Fibroblast of mammary gland (primary cell): ENCODE data around the gene TEX11.
A peak's percentile ranks its signal among the peaks of the same experiment; 100 is the strongest.

Experiments used
- DNase-seq: peaks from one replicate; pipeline ENCODE4 v3.0.0-alpha.2; 2010; ENCODE audit warnings: low read depth
- H3K4me3 ChIP-seq: 2 replicates; pipeline ENCODE4 v1.5.1; 2011; ENCODE audit warnings: low read depth, mild to moderate bottlenecking, low read length, moderate library complexity; ENCODE audit not compliant: control insufficient read depth
- CTCF ChIP-seq: conservative IDR thresholded peaks from 2 replicates; pipeline ENCODE4 v1.5.1; 2011; ENCODE audit warnings: low read depth, low read length, inconsistent platforms; ENCODE audit not compliant: control insufficient read depth, insufficient read depth

Gene TEX11

GRCh38 chrX:70508296-70508911, 400.1 kb downstream of the TEX11 start:
- TF ChIP-seq CTCF = no peak
- H3K4me3 ChIP-seq = no peak overlapping the region
- DNase-seq = peak; percentile 7

- H3K4me3 ChIP-seq = no peak overlapping the region
- TF ChIP-seq CTCF = no peak
- no peak for DNase-seq
These were observed 403.1 kb downstream of the TEX11 start for GRCh38 chrX:70505451-70505841.

GRCh38 chrX:70504772-70505450, 403.6 kb downstream of the TEX11 start:
- no peak overlapping the region for H3K4me3 ChIP-seq
- no peak for TF ChIP-seq CTCF
- no peak for DNase-seq

GRCh38 chrX:70500826-70501225, 407.7 kb downstream of the TEX11 start:
- no peak for TF ChIP-seq CTCF
- no peak overlapping the region for H3K4me3 ChIP-seq
- no peak for DNase-seq

- H3K4me3 ChIP-seq = no peak overlapping the region
- no peak for TF ChIP-seq CTCF
- DNase-seq = no peak
These were observed 410.4 kb downstream of the TEX11 start for GRCh38 chrX:70498129-70498528.

- TF ChIP-seq CTCF = no peak
- H3K4me3 ChIP-seq = no peak overlapping the region
- DNase-seq = no peak
These were observed 411.5 kb downstream of the TEX11 start for GRCh38 chrX:70497026-70497425.
